HL-60 (cell line): Measurements from ENCODE around the gene CYGB.

Experiments
- GABPA ChIP-seq: IDR thresholded peaks from 2 replicates; pipeline ENCODE4 v1.6.1; 2012; ENCODE audit warnings: low read depth
- TF ChIP-seq, protein P1 (sequence below): IDR thresholded peaks from one replicate; pipeline ENCODE4 v1.5.1; 2011; ENCODE audit warnings: low read length, control low read depth, inconsistent platforms; ENCODE audit not compliant: insufficient read depth
- TF ChIP-seq, protein P2 (sequence below): IDR thresholded peaks from 2 replicates; pipeline ENCODE4 v1.6.1; 2012; ENCODE audit warnings: low read depth; ENCODE audit not compliant: insufficient replicate concordance

DNA sequence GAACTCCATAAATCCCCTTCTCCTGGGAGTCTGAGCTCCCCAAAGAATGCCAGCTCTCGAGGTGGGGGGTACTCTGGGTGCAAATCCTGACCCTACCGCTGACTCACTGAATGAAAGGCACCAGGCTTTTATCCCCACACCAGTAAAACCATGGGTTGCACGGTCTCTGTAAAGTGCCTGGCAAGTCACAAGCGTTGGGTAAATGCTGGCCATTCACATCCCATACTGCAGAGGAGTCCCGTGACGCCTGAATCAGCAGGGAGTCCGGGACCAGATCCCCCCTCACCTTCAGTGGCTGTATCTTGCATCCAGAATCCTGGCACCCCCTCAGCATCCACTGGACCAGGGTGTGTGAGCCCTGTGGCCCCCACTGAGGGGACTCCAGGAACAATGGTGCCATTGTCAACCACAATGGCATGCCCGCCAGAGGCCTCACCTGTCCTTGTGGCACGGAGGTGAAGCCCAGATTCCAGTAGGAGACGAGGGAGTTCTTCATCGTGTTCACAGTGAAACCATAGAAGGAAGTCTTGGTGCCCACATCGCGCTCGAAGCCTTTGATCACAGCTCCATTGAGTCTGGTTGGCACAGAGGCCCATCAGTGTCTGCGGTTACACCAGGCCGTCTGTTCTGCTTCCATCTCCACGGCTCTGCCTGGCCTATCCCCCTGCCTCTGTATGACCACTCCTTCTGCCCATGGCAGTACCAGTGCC is 34.8 kb upstream of the CYGB start:
- TF ChIP-seq, protein P1, sequence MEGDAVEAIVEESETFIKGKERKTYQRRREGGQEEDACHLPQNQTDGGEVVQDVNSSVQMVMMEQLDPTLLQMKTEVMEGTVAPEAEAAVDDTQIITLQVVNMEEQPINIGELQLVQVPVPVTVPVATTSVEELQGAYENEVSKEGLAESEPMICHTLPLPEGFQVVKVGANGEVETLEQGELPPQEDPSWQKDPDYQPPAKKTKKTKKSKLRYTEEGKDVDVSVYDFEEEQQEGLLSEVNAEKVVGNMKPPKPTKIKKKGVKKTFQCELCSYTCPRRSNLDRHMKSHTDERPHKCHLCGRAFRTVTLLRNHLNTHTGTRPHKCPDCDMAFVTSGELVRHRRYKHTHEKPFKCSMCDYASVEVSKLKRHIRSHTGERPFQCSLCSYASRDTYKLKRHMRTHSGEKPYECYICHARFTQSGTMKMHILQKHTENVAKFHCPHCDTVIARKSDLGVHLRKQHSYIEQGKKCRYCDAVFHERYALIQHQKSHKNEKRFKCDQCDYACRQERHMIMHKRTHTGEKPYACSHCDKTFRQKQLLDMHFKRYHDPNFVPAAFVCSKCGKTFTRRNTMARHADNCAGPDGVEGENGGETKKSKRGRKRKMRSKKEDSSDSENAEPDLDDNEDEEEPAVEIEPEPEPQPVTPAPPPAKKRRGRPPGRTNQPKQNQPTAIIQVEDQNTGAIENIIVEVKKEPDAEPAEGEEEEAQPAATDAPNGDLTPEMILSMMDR: no peak
- TF ChIP-seq GABPA: no peak
- TF ChIP-seq, protein P2, sequence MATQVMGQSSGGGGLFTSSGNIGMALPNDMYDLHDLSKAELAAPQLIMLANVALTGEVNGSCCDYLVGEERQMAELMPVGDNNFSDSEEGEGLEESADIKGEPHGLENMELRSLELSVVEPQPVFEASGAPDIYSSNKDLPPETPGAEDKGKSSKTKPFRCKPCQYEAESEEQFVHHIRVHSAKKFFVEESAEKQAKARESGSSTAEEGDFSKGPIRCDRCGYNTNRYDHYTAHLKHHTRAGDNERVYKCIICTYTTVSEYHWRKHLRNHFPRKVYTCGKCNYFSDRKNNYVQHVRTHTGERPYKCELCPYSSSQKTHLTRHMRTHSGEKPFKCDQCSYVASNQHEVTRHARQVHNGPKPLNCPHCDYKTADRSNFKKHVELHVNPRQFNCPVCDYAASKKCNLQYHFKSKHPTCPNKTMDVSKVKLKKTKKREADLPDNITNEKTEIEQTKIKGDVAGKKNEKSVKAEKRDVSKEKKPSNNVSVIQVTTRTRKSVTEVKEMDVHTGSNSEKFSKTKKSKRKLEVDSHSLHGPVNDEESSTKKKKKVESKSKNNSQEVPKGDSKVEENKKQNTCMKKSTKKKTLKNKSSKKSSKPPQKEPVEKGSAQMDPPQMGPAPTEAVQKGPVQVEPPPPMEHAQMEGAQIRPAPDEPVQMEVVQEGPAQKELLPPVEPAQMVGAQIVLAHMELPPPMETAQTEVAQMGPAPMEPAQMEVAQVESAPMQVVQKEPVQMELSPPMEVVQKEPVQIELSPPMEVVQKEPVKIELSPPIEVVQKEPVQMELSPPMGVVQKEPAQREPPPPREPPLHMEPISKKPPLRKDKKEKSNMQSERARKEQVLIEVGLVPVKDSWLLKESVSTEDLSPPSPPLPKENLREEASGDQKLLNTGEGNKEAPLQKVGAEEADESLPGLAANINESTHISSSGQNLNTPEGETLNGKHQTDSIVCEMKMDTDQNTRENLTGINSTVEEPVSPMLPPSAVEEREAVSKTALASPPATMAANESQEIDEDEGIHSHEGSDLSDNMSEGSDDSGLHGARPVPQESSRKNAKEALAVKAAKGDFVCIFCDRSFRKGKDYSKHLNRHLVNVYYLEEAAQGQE: no peak
